HepG2 (cell line): ENCODE data around the gene NSD2. TPM values are rescaled to one million over a fixed set of nuclear protein-coding genes. Genes with fewer than 3 reads are reported as not detected.

Experiments
- ATAC-seq: fragments of 200-7000 bp; cut with Tn5 transposase; 3 replicates; pipeline ENCODE4 v1.9.1; 2020; ENCODE audit warnings: mild to moderate bottlenecking, moderate library complexity
- BruUV-seq: library from RNA; stranded (reverse); fragments of 400-500 nt; replicated peaks from 2 replicates; lab custom pipeline; 2021; lab: Mats Ljungman, UMichigan
- CTCF ChIA-PET: fragments of 300-600 bp; formaldehyde crosslinking; extraction: SDS; loops from one replicate; lab custom pipeline; 2021; ENCODE audit warnings: low total read pairs, inconsistent platforms, low intra/inter-chr PET ratio; lab: Yijun Ruan, JAX
- POLR2A ChIA-PET: fragments of 350-600 bp; sonication (Branson Sonifier 250); formaldehyde crosslinking; loops from one replicate; lab custom pipeline; 2020; ENCODE audit warnings: antibody characterized with exemption, inconsistent platforms; lab: Yijun Ruan, JAX
- DNase-seq: peaks from one replicate; pipeline ENCODE4 v3.0.0-alpha.2; 2015; ENCODE audit warnings: low spot score
- FAIRE-seq: peaks from 3 replicates; lab custom pipeline; 2011; peaks lifted over from hg19 to GRCh38; lab: Jason Lieb, UNC
- H2AFZ ChIP-seq: one replicate; pipeline ENCODE4 v1.6.1; 2011; ENCODE audit warnings: low read length, inconsistent platforms
- H3K27ac ChIP-seq: fragments of 300-600 bp; 3 replicates; pipeline ENCODE4 v1.8.0; 2011; ENCODE audit warnings: mixed run types, mild to moderate bottlenecking, mixed read lengths, low read length, inconsistent platforms; ENCODE audit not compliant: insufficient read depth; ENCODE audit errors: extremely low read length
- H3K27me3 ChIP-seq, 2 experiments: fragments of 200-600 bp in 1 of 2; 2 replicates in 1 of 2; 3 replicates in 1 of 2; pipeline versions ENCODE4 v1.6.0 to v1.8.0; 2011; ENCODE audit warnings: low read length in 2 of 2, mild to moderate bottlenecking in 2 of 2, moderate library complexity in 2 of 2, inconsistent platforms in 1 of 2; ENCODE audit not compliant: insufficient read depth in 2 of 2, control insufficient read depth in 1 of 2
- H3K36me3 ChIP-seq, 2 experiments: fragments of 200-600 bp in 1 of 2; replicated peaks in 1 of 2; 2 replicates in 1 of 2; 3 replicates in 1 of 2; pipeline versions ENCODE4 v1.5.1 to v1.8.0; 2011; ENCODE audit warnings: low read length in 2 of 2, inconsistent platforms in 1 of 2; ENCODE audit not compliant: insufficient read depth in 2 of 2, control insufficient read depth in 1 of 2
- H3K4me1 ChIP-seq: 2 replicates; pipeline ENCODE4 v1.5.1; 2012; ENCODE audit warnings: low read length, inconsistent platforms; ENCODE audit not compliant: insufficient read depth
- H3K4me2 ChIP-seq: 2 replicates; pipeline ENCODE4 v1.6.0; 2011; ENCODE audit warnings: low read depth, low read length, inconsistent platforms
- H3K4me3 ChIP-seq, 3 experiments: fragments of 200-600 bp in 1 of 3; sonication (generic), shearing (Covaris generic) in 1 of 3; replicated peaks in 1 of 3; 2 replicates each; pipeline ENCODE4 v1.5.1; 2011 to 2016; ENCODE audit warnings: low read length in 3 of 3, inconsistent platforms in 2 of 3, low read depth in 2 of 3, mild to moderate bottlenecking in 2 of 3, control low read depth in 1 of 3, mixed read lengths in 1 of 3; ENCODE audit not compliant: insufficient read depth in 1 of 3
- H3K79me2 ChIP-seq: one replicate; pipeline ENCODE4 v1.6.1; 2011; ENCODE audit warnings: low read length, inconsistent platforms; ENCODE audit not compliant: insufficient read depth
- H3K9ac ChIP-seq: 2 replicates; pipeline ENCODE4 v1.6.0; 2011; ENCODE audit warnings: mild to moderate bottlenecking, low read depth, low read length, inconsistent platforms; ENCODE audit not compliant: insufficient read depth
- H3K9me3 ChIP-seq: 2 replicates; pipeline ENCODE4 v1.5.1; 2012; ENCODE audit warnings: mild to moderate bottlenecking, low read length
- H4K20me1 ChIP-seq: 2 replicates; pipeline ENCODE4 v1.6.0; 2011; ENCODE audit warnings: inconsistent platforms, mild to moderate bottlenecking, low read length, moderate library complexity; ENCODE audit not compliant: insufficient read depth
- AGO2 ChIP-seq: fragments of 200-400 bp; formaldehyde crosslinking; optimal IDR thresholded peaks from 2 replicates; pipeline ENCODE3; 2017; ENCODE audit warnings: mild to moderate bottlenecking, low read depth, low read length, moderate library complexity
- ATF1 ChIP-seq: IDR thresholded peaks from 2 replicates; pipeline ENCODE4 v1.6.1; 2016; ENCODE audit warnings: mild to moderate bottlenecking, control low read depth
- ATF7-NPFF ChIP-seq: sonication (generic); formaldehyde crosslinking; IDR thresholded peaks from 2 replicates; pipeline ENCODE4 v1.8.1; 2023; ENCODE audit warnings: mild to moderate bottlenecking, low read depth, missing genetic modification reagents, moderate library complexity
- KDM2A ChIP-seq: sonication (generic); formaldehyde crosslinking; IDR thresholded peaks from 2 replicates; pipeline ENCODE4 v1.4.0; 2020; ENCODE audit warnings: low read depth, missing genetic modification reagents, borderline replicate concordance
- POLR2G ChIP-seq: fragments of 200-400 bp; formaldehyde crosslinking; IDR thresholded peaks from 2 replicates; pipeline ENCODE4 v1.6.1; 2018; ENCODE audit warnings: mild to moderate bottlenecking, low read depth, low read length, moderate library complexity
- TAF1 ChIP-seq: sonication (generic); formaldehyde crosslinking; IDR thresholded peaks from 2 replicates; pipeline ENCODE4 v1.4.0; 2020; ENCODE audit warnings: missing genetic modification reagents
- ZNF503 ChIP-seq: sonication (generic); formaldehyde crosslinking; IDR thresholded peaks from 2 replicates; pipeline ENCODE4 v1.4.0; 2020; ENCODE audit warnings: missing genetic modification reagents
- ZNF556 ChIP-seq: sonication (generic); formaldehyde crosslinking; IDR thresholded peaks from 2 replicates; pipeline ENCODE4 v1.4.0; 2020; ENCODE audit warnings: mild to moderate bottlenecking, missing genetic modification reagents, borderline replicate concordance
- ZSCAN20 ChIP-seq: sonication (generic); formaldehyde crosslinking; IDR thresholded peaks from 2 replicates; pipeline ENCODE4 v1.4.0; 2020; ENCODE audit warnings: missing genetic modification reagents, mild to moderate bottlenecking, borderline replicate concordance
- WGBS: methylation state at CpG from one replicate; pipeline ENCODE4 v1.1.6; 2017; ENCODE audit warnings: low lambda C conversion rate; 5-methylcytosine and 5-hydroxymethylcytosine counted together
- in situ Hi-C: cut with HindIII; loops from 2 replicates; pipeline ENCODE4 v1.10.0; 2017; ENCODE audit warnings: low pct_unique_long_range_greater_than_20kb; ENCODE audit not compliant: extremely low pct_ligation_motif_present
- intact Hi-C: fragments of 100-400 bp; cut with micrococcal nuclease; formaldehyde crosslinking; loops from one replicate; pipeline ENCODE4 v1.10.0; 2022; ENCODE audit not compliant: unreplicated experiment
- polyA plus RNA-seq, 8 experiments: library from polyadenylated mRNA; depleted of rRNA in 3 of 8; stranded (reverse) in 7 of 8; unstranded in 1 of 8; fragments of >200 nt; fragmentation: Illumina TruSeq in 4 of 8; extraction: Trizol in 4 of 8; gene quantifications; 2 replicates each; pipeline versions ENCODE4 v1.2.1 to v1.2.3, GENCODE V29; 2011 to 2016; ENCODE audit warnings: low read depth in 4 of 8, missing spikeins in 1 of 8, mixed read lengths in 1 of 8; ENCODE audit not compliant: insufficient read depth in 1 of 8
- total RNA-seq, 5 experiments: library from RNA; depleted of rRNA; stranded (reverse); fragments of >200 nt; fragmentation: Illumina TruSeq; extraction: Trizol; gene quantifications; 2 replicates each; pipeline ENCODE4 v1.2.3, GENCODE V29; 2016; ENCODE audit warnings: low read depth in 1 of 5
- TF ChIP-seq, protein P1 (sequence below): sonication (generic); formaldehyde crosslinking; IDR thresholded peaks from 2 replicates; pipeline ENCODE4 v1.8.1; 2023; ENCODE audit warnings: missing genetic modification reagents, inconsistent platforms, borderline replicate concordance
- TF ChIP-seq, protein P2 (sequence below): IDR thresholded peaks from 2 replicates; pipeline ENCODE4 v1.6.1; 2016; ENCODE audit warnings: missing genetic modification reagents, missing compliant biosample characterization
- TF ChIP-seq, protein P3 (sequence below): sonication (generic); formaldehyde crosslinking; IDR thresholded peaks from 2 replicates; pipeline ENCODE4 v1.8.0; 2022; ENCODE audit warnings: missing genetic modification reagents, mild to moderate bottlenecking, moderate library complexity, borderline replicate concordance

Gene NSD2
- total and polyA plus RNA-seq, 2 of the 13 experiments (the other 11 are each of a cell fraction or from before 2014, with no cell fraction given) = 22.0 to 65.9 TPM

- Histone ChIP-seq H3K4me3 (no peak overlapping the region), H3K27ac (no peak overlapping the region), H4K20me1 (0 out of 2 replicates have a peak, but pooled peaks cover 2% of the 10 kb centered on the region), H3K4me2 (no peak overlapping the region), H3K27me3 (no peaks in the 10 kb centered on the region), H3K79me2 (no peaks in the 10 kb centered on the region), H2AFZ (no peak overlapping the region), H3K36me3 (peaks cover 32 to 70% of the 10 kb centered on the region in 2 experiments), H3K9ac (no peak overlapping the region), H3K4me1 (no peaks in the 10 kb centered on the region), H3K9me3 (no peaks in the 10 kb centered on the region)
- WGBS = 96% methylated on average over 15 of the region's 26 CpGs
- no TSS peak for BruUV-seq
- DNase-seq (no peak), ATAC-seq (no peak), FAIRE-seq (no peak)
- ChIA-PET CTCF (no interaction called here), POLR2A (no interaction called here)
- intact Hi-C loops (no loop called here), in situ Hi-C loops (no loop called here)
- TF ChIP-seq AGO2 = peak; percentile 45
- TF ChIP-seq, protein P1, sequence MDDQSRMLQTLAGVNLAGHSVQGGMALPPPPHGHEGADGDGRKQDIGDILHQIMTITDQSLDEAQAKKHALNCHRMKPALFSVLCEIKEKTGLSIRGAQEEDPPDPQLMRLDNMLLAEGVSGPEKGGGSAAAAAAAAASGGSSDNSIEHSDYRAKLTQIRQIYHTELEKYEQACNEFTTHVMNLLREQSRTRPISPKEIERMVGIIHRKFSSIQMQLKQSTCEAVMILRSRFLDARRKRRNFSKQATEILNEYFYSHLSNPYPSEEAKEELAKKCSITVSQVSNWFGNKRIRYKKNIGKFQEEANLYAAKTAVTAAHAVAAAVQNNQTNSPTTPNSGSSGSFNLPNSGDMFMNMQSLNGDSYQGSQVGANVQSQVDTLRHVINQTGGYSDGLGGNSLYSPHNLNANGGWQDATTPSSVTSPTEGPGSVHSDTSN (CRISPR knock-in tag) = no peak
Measured at GRCh38 chr4:1987721-1988326, 116.6 kb downstream of the NSD2 start.

DNA sequence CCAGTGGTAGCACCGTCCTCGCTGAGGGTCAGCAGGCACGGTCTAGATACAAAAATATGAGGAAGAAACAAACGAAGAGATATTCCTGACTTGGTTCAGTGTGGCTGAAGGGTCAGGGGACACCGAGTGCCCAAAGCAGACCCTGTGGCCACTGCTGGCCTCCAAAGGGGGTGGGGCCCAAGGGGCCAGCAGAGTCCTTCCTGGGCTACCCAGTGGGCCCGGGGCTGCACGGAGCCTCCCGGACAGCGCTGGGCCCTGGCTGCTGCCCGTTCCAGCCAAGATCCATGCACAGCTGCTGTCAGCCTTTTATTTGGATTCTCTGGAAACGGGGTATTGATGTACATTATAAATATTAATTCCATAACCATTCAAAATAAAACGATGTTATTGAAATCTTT, 117.1 kb downstream of the NSD2 start:
- no peak for DNase-seq
- Histone ChIP-seq H3K9me3 (no peaks in the 10 kb centered on the region), H3K9ac (no peak overlapping the region), H3K36me3 (peaks cover 29 to 65% of the 10 kb centered on the region in 2 experiments), H3K79me2 (peaks cover 2% of the 10 kb centered on the region), H3K27me3 (no peaks in the 10 kb centered on the region), H3K27ac (no peak overlapping the region), H2AFZ (no peak overlapping the region), H3K4me3 (no peak overlapping the region), H3K4me1 (no peaks in the 10 kb centered on the region), H4K20me1 (0 out of 2 replicates have a peak, but pooled peaks cover 2% of the 10 kb centered on the region), H3K4me2 (no peak overlapping the region)
- 96% methylated on average over 9 of the region's 12 CpGs for WGBS
- POLR2A ChIA-PET = no interaction called here
- intact Hi-C loops (no loop called here), in situ Hi-C loops (no loop called here)
- FAIRE-seq = no peak
- BruUV-seq = no TSS peak
- CTCF ChIA-PET = no interaction called here
- ATAC-seq = no peak
- TF ChIP-seq TAF1 (CRISPR knock-in tag) = no peak
- no peak for TF ChIP-seq ZNF556
- TF ChIP-seq KDM2A (CRISPR knock-in tag) = no peak
- no peak for TF ChIP-seq ZNF503
- TF ChIP-seq, protein P2, sequence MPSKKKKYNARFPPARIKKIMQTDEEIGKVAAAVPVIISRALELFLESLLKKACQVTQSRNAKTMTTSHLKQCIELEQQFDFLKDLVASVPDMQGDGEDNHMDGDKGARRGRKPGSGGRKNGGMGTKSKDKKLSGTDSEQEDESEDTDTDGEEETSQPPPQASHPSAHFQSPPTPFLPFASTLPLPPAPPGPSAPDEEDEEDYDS = no peak
- no peak for TF ChIP-seq ATF1
- TF ChIP-seq, protein P3, sequence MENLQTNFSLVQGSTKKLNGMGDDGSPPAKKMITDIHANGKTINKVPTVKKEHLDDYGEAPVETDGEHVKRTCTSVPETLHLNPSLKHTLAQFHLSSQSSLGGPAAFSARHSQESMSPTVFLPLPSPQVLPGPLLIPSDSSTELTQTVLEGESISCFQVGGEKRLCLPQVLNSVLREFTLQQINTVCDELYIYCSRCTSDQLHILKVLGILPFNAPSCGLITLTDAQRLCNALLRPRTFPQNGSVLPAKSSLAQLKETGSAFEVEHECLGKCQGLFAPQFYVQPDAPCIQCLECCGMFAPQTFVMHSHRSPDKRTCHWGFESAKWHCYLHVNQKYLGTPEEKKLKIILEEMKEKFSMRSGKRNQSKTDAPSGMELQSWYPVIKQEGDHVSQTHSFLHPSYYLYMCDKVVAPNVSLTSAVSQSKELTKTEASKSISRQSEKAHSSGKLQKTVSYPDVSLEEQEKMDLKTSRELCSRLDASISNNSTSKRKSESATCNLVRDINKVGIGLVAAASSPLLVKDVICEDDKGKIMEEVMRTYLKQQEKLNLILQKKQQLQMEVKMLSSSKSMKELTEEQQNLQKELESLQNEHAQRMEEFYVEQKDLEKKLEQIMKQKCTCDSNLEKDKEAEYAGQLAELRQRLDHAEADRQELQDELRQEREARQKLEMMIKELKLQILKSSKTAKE (CRISPR knock-in tag) = no peak
- TF ChIP-seq POLR2G = no peak
- TF ChIP-seq ATF7-NPFF = no peak
- TF ChIP-seq ZSCAN20 = no peak
